Mammary epithelial cell (primary cell): ENCODE results near the gene EEF1AKMT4.
A peak's percentile ranks its signal among the peaks of the same experiment; 100 is the strongest.

Experiments
- EZH2 ChIP-seq: IDR thresholded peaks from 2 replicates; pipeline ENCODE4 v1.6.1; 2012; ENCODE audit warnings: low read length, inconsistent platforms, borderline replicate concordance
- TF ChIP-seq, protein P1 (sequence below), 2 donors: IDR thresholded peaks in 1 of 2; conservative IDR thresholded peaks in 1 of 2; 2 replicates each; pipeline ENCODE4 v1.5.1; 2011 to 2012; ENCODE audit warnings: inconsistent platforms in 2 of 2, low read length in 2 of 2, mild to moderate bottlenecking in 2 of 2, control low read depth in 1 of 2, low read depth in 1 of 2; ENCODE audit not compliant: insufficient read depth in 1 of 2; ENCODE audit errors: extremely low read depth in 1 of 2

DNA sequence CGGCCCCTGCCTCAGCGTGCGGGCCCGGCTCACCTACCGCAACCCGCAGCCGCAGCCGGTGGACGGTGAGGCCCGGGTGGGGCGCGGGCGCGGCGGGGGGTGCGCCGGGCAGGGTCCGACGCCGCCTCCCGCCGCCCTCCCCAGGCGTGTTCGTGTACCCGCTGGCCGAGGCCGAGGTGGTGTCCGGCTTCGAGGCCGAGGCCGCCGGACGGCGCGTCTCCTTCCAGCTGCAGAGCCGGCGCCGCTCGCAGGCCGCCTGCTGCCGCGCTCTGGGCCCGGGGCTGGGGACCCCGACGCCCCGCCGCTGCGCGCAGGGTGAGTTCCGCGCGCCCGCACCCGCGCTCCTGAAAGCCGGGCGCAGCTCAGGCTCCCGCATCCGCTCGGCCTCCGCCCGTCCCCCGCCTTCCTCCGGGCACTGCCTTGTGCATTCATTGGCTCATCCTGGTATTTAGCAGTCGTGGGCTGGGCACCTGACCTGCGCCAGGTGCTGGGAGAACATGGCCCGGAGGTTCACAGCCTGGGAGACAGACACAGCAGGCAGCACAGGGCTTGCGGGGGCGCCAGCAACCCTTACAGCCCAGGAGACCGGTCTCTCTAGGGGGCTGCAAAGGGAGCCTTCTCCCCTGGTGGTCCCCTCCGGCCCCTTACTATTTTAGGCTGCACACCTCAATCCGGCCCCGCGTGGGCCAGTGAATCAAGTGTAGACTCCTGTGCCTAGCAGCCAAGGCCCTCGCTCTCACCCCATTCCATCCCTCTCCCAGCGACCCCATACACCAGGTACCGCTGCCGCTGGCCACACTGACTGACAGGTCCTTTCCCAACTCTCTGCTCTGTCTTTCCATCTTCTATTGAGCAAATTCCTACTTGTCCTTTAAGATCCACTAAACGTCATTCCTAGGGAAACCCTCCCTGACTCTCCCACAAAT lies 18.6 kb upstream of the EEF1AKMT4 start:
- TF ChIP-seq, protein P1, sequence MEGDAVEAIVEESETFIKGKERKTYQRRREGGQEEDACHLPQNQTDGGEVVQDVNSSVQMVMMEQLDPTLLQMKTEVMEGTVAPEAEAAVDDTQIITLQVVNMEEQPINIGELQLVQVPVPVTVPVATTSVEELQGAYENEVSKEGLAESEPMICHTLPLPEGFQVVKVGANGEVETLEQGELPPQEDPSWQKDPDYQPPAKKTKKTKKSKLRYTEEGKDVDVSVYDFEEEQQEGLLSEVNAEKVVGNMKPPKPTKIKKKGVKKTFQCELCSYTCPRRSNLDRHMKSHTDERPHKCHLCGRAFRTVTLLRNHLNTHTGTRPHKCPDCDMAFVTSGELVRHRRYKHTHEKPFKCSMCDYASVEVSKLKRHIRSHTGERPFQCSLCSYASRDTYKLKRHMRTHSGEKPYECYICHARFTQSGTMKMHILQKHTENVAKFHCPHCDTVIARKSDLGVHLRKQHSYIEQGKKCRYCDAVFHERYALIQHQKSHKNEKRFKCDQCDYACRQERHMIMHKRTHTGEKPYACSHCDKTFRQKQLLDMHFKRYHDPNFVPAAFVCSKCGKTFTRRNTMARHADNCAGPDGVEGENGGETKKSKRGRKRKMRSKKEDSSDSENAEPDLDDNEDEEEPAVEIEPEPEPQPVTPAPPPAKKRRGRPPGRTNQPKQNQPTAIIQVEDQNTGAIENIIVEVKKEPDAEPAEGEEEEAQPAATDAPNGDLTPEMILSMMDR (conservative IDR thresholded peaks at IDR 0.05 in 1 of 2, IDR thresholded peaks at IDR 0.05 in 1 of 2; ENCODE audit: extremely low read depth in 1 of 2, insufficient read depth in 1 of 2, low read depth in 1 of 2, low read length in 2 of 2) = no peak
- TF ChIP-seq EZH2 = peak; percentile 18
